Gastroesophageal sphincter (tissue), 4 donors: ENCODE measurements around the gene RAP1GAP2. TPM values are rescaled to one million over a fixed set of nuclear protein-coding genes. Genes with fewer than 3 reads are reported as not detected.

ENCODE experiments used
- ATAC-seq: fragments of 150-250 bp; one replicate; pipeline ENCODE4 v1.9.1; 2016; ENCODE audit warnings: mild to moderate bottlenecking, moderate library complexity
- H3K27ac ChIP-seq, 4 donors: fragments of 200-600 bp; sonication (generic) in 3 of 4; 1 replicate in 3 of 4; 2 replicates in 1 of 4; pipeline ENCODE4 v1.5.1; 2016 to 2019
- H3K27me3 ChIP-seq: fragments of 200-600 bp; sonication (generic); one replicate; pipeline ENCODE4 v1.5.1; 2019
- H3K36me3 ChIP-seq, 2 donors: fragments of 200-600 bp; sonication (generic); one replicate each; pipeline ENCODE4 v1.5.1; 2019; ENCODE audit warnings: control low read depth in 1 of 2
- H3K4me1 ChIP-seq, 3 donors: fragments of 200-600 bp; sonication (generic); 1 replicate in 2 of 3; 2 replicates in 1 of 3; pipeline ENCODE4 v1.5.1; 2016 to 2019; ENCODE audit warnings: control low read depth in 2 of 3
- H3K4me3 ChIP-seq, 2 donors: fragments of 200-600 bp; sonication (generic); one replicate each; pipeline ENCODE4 v1.5.1; 2019; ENCODE audit warnings: mild to moderate bottlenecking in 1 of 2, moderate library complexity in 1 of 2
- H3K9me3 ChIP-seq, 3 donors: fragments of 200-600 bp; sonication (generic); one replicate each; pipeline ENCODE4 v1.5.1; 2017 to 2019; ENCODE audit warnings: control low read depth in 2 of 3
- EP300 ChIP-seq: sonication (generic); formaldehyde crosslinking; IDR thresholded peaks from one replicate; pipeline ENCODE4 v1.6.1; 2017; ENCODE audit warnings: antibody characterized with exemption, mild to moderate bottlenecking
- POLR2A ChIP-seq, 2 donors: fragments of 450-650 bp; IDR thresholded peaks; one replicate each; pipeline ENCODE4 v1.6.1; 2017; ENCODE audit warnings: antibody characterized with exemption in 2 of 2, mild to moderate bottlenecking in 2 of 2, moderate library complexity in 1 of 2
- POLR2AphosphoS5 ChIP-seq: sonication (generic); formaldehyde crosslinking; IDR thresholded peaks from one replicate; pipeline ENCODE4 v1.6.1; 2017; ENCODE audit warnings: antibody characterized with exemption
- WGBS, 2 donors: methylation state at CpG; one replicate each; pipeline ENCODE4 v1.1.5; 2018; ENCODE audit warnings: low coverage in 1 of 2; 5-methylcytosine and 5-hydroxymethylcytosine counted together
- total RNA-seq, 4 donors: library from RNA; depleted of rRNA; stranded (reverse); fragments of >200 nt; gene quantifications; one replicate each; pipeline ENCODE4 v1.1.0, GENCODE V29; 2016
- TF ChIP-seq, protein P1 (sequence below), 4 experiments: fragments of 200-600 bp in 2 of 4; fragments of 450-650 bp in 2 of 4; sonication (generic) in 1 of 4; IDR thresholded peaks; one replicate each; pipeline ENCODE4 v1.5.1; 2017 to 2019; ENCODE audit warnings: antibody characterized with exemption in 4 of 4, mild to moderate bottlenecking in 2 of 4, moderate library complexity in 2 of 4

RAP1GAP2 gene
- total RNA-seq, 4 donors from 2014 or later = 8.8 to 19.5 (median 11.3) TPM

DNA sequence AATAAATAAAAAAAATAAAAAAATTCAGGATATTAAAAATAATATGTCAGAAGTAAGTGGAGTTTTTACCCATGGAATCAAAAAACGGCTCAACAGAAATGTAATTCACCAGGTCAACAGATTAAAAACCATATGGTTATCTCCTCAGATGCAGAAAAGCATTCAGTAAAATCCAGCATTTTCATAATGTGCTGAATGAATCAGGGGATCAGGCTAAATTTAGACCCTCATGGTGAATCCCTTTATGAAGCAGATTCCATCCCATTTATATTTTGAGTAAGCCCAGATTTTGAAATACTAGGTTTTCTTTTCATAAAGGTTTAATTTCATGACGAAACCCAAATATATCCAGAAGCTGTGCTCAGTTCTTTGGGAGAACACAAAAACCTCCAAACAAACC is 182.8 kb downstream of the RAP1GAP2 start:
- H3K9me3 ChIP-seq = no peaks in the 10 kb centered on the region
- H3K4me1 ChIP-seq = peaks cover 0 to 25% (median 4%) of the 10 kb centered on the region in 3 donors
- H3K36me3 ChIP-seq = peaks cover 0 to 25% of the 10 kb centered on the region in 2 donors
- WGBS, 2 donors = 85 to 96% methylated on average over 2 of the region's 2 CpGs
- no peaks in the 10 kb centered on the region for H3K27me3 ChIP-seq
- no peak overlapping the region for H3K27ac ChIP-seq
- H3K4me3 ChIP-seq = no peak overlapping the region
- TF ChIP-seq EP300 = no peak
- TF ChIP-seq POLR2AphosphoS5 = no peak
- TF ChIP-seq, protein P1, sequence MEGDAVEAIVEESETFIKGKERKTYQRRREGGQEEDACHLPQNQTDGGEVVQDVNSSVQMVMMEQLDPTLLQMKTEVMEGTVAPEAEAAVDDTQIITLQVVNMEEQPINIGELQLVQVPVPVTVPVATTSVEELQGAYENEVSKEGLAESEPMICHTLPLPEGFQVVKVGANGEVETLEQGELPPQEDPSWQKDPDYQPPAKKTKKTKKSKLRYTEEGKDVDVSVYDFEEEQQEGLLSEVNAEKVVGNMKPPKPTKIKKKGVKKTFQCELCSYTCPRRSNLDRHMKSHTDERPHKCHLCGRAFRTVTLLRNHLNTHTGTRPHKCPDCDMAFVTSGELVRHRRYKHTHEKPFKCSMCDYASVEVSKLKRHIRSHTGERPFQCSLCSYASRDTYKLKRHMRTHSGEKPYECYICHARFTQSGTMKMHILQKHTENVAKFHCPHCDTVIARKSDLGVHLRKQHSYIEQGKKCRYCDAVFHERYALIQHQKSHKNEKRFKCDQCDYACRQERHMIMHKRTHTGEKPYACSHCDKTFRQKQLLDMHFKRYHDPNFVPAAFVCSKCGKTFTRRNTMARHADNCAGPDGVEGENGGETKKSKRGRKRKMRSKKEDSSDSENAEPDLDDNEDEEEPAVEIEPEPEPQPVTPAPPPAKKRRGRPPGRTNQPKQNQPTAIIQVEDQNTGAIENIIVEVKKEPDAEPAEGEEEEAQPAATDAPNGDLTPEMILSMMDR (IDR thresholded peaks at IDR 0.05) = no peak
- TF ChIP-seq POLR2A (IDR thresholded peaks at IDR 0.05) = no peak
- ATAC-seq = no peak

DNA sequence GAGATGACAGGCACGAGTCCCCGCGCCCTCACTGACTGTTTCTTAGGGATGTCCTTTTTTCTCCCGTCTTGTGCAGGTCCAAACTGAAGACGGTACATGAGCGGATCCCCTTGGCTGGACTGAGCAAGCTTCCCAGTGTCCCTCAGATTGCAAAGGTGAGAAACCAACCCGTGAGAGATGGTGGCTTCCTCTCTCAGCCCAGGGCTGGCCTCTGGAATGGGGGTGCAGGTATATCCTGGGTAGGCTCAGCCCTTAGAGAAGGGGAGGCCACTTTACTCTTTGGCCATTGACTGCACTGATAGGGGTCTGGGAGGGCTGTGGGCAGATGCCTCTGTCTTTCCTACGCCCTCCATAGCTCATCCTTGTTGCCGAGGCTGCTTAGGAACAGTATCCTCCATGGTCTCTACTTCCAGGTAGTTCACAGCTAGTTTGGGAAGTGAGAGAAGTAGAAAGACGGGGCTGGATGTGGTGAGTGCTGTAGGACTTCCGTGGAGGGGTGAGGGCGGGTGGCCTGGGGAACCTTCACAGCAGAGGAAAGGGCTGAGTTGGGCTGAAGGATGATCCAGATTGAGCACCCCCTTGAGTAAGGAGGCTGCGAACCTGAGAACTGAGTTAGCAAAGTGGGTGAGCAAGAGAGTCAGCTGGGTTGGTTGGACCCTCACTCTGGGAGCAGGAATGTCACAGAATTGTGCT is 184.1 kb downstream of the RAP1GAP2 start:
- TF ChIP-seq, protein P1 (IDR thresholded peaks at IDR 0.05) = no peak
- TF ChIP-seq POLR2A (IDR thresholded peaks at IDR 0.05) = no peak
- TF ChIP-seq POLR2AphosphoS5 = no peak
- no peak for TF ChIP-seq EP300
- H3K4me3 ChIP-seq = no peak overlapping the region
- 80 to 90% methylated on average over 1 to 10 of the region's 13 CpGs for WGBS, 2 donors
- H3K4me1 ChIP-seq = peaks cover 0 to 22% (median 4%) of the 10 kb centered on the region in 3 donors
- H3K27ac ChIP-seq = no peak overlapping the region
- H3K9me3 ChIP-seq = no peaks in the 10 kb centered on the region
- peaks cover 0 to 36% of the 10 kb centered on the region in 2 donors for H3K36me3 ChIP-seq
- no peak for ATAC-seq
- H3K27me3 ChIP-seq = no peaks in the 10 kb centered on the region

DNA sequence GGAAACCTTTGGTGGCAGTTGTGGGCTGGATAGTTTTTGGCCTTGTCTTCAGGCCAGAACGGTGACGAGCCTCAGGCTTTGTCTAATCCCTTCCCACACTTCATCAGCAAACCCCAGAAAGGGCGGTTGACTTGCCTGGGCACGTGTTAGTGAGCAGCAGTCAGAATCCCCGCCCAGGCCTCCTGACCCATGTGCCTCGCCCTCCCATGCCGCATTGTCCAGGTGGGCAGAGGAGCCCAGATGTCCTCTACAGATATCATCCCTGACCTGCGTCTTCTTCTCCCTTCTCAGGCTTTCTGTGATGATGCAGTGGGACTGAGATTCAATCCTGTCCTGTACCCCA is 184.6 kb downstream of the RAP1GAP2 start:
- ATAC-seq = no peak
- Histone ChIP-seq H3K27ac (no peak overlapping the region), H3K36me3 (peaks cover 0 to 41% of the 10 kb centered on the region in 2 donors), H3K9me3 (no peaks in the 10 kb centered on the region), H3K27me3 (no peaks in the 10 kb centered on the region), H3K4me1 (peaks cover 0 to 21% (median 4%) of the 10 kb centered on the region in 3 donors), H3K4me3 (no peak overlapping the region)
- WGBS, 2 donors = 89 to 93% methylated on average over 7 to 8 of the region's 8 CpGs
- TF ChIP-seq, protein P1 (IDR thresholded peaks at IDR 0.05) = no peak
- TF ChIP-seq EP300 (no peak), POLR2A (IDR thresholded peaks at IDR 0.05) (no peak), POLR2AphosphoS5 (no peak)

DNA sequence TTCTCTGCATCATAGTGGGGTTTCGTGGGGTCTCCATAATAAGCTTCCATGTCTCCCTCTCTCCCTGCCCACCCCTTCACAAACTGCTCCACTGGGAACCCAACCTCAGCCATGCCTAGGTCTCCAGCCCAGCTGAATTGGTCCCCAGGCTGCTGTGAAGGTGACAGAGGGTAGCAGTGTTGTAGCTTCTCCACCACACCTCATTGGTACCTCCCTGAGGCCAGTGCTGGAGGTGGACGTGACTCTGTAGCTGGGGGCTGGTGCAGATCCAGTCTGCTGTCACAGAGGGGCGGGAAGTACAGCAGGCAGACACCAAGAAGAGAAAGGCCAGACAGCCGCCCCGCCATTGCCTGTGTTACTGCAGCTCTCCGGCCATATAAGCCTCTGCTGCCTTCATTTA is 185.1 kb downstream of the RAP1GAP2 start:
- Histone ChIP-seq H3K4me3 (no peak overlapping the region), H3K27ac (peak overlapping the region in 1 of 4 donors; percentile 68), H3K36me3 (peaks cover 0 to 44% of the 10 kb centered on the region in 2 donors), H3K9me3 (no peaks in the 10 kb centered on the region), H3K27me3 (no peaks in the 10 kb centered on the region), H3K4me1 (peaks cover 0 to 21% (median 4%) of the 10 kb centered on the region in 3 donors)
- TF ChIP-seq, protein P1 (IDR thresholded peaks at IDR 0.05) = no peak
- TF ChIP-seq POLR2AphosphoS5 = no peak
- no peak for TF ChIP-seq POLR2A (IDR thresholded peaks at IDR 0.05)
- TF ChIP-seq EP300 = no peak
- no peak for ATAC-seq
- 82% methylated on average over 5 of the region's 6 CpGs; no CpG with 5 or more reads in 1 of the 2 donors for WGBS, 2 donors

DNA sequence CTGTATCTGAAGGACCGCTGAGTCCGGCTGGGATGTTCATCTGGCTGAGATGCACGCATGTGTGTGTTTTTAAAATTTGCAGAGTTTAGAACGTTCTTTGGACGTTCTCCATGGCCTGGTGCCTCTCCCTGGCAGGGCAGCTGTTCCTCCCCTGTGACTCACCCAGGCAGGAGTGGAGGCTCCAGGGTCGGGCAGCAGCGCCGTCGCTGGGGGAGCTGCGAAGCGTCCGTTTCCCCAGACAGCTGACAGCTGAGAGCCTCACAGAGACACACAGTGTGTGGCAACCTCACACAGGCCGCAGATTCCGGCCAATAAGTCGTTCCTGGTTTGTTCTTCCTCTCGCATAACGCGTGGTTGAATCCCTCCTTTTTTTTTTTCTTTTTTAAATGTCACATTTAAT is 186.6 kb downstream of the RAP1GAP2 start:
- Histone ChIP-seq H3K27me3 (no peaks in the 10 kb centered on the region), H3K27ac (peak overlapping the region in 3 of 4 donors; percentile 50 to 68 (median 66)), H3K4me1 (peaks cover 0 to 21% (median 4%) of the 10 kb centered on the region in 3 donors), H3K36me3 (peaks cover 0 to 57% of the 10 kb centered on the region in 2 donors), H3K9me3 (no peaks in the 10 kb centered on the region), H3K4me3 (no peak overlapping the region)
- ATAC-seq = peak; percentile 98
- TF ChIP-seq EP300 (no peak), POLR2A (IDR thresholded peaks at IDR 0.05) (no peak), POLR2AphosphoS5 (peak; percentile 93)
- TF ChIP-seq, protein P1 (IDR thresholded peaks at IDR 0.05) = peak in 3 of 4 experiments; percentile 31 to 51 (median 32)
- 26 to 38% methylated on average over 5 to 15 of the region's 18 CpGs for WGBS, 2 donors
